Breast epithelium (tissue), 4 donors: ENCODE data around the gene AZGP1. TPM values are rescaled to one million over a fixed set of nuclear protein-coding genes. Genes with fewer than 3 reads are reported as not detected.

Experiments
- DNase-seq, 2 donors: peaks; one replicate each; pipeline ENCODE4 v3.0.0-alpha.2; 2019; ENCODE audit warnings: low spot score in 2 of 2
- H3K27ac ChIP-seq, 2 donors: fragments of 200-600 bp; sonication (generic) in 1 of 2; one replicate each; pipeline ENCODE4 v1.5.1; 2016 to 2019; ENCODE audit warnings: mild to moderate bottlenecking in 1 of 2
- H3K27me3 ChIP-seq, 2 donors: fragments of 200-600 bp; sonication (generic) in 1 of 2; one replicate each; pipeline versions ENCODE4 v1.5.1 to v1.6.0; 2017 to 2019; ENCODE audit warnings: control low read depth in 1 of 2, mild to moderate bottlenecking in 1 of 2
- H3K36me3 ChIP-seq: fragments of 200-600 bp; one replicate; pipeline ENCODE4 v1.5.1; 2019
- H3K4me1 ChIP-seq, 2 donors: fragments of 200-600 bp; sonication (generic); one replicate each; pipeline ENCODE4 v1.5.1; 2016 to 2019; ENCODE audit warnings: control low read depth in 1 of 2
- H3K4me3 ChIP-seq, 3 donors: fragments of 200-600 bp; sonication (generic); 1 replicate in 2 of 3; 2 replicates in 1 of 3; pipeline ENCODE4 v1.5.1; 2016 to 2019; ENCODE audit warnings: mild to moderate bottlenecking in 3 of 3, moderate library complexity in 2 of 3
- H3K9me3 ChIP-seq, 2 donors: fragments of 200-600 bp; sonication (generic) in 1 of 2; one replicate each; pipeline ENCODE4 v1.5.1; 2016 to 2019; ENCODE audit warnings: control low read depth in 1 of 2
- POLR2A ChIP-seq: fragments of 450-650 bp; IDR thresholded peaks from one replicate; pipeline ENCODE4 v1.6.1; 2016; ENCODE audit warnings: antibody characterized with exemption, mild to moderate bottlenecking, moderate library complexity
- POLR2AphosphoS5 ChIP-seq, 3 donors: sonication (generic); formaldehyde crosslinking; IDR thresholded peaks; one replicate each; pipeline ENCODE4 v1.6.1; 2017; ENCODE audit warnings: antibody characterized with exemption in 3 of 3
- intact Hi-C: fragments of 100-400 bp; cut with DNase I; formaldehyde crosslinking; loops from one replicate; pipeline ENCODE4 v1.15.1; 2023; ENCODE audit warnings: low total_unique reads
- total RNA-seq, 3 donors: library from RNA; depleted of rRNA; stranded (reverse); fragments of >200 nt; gene quantifications; one replicate each; pipeline ENCODE4 v1.1.0, GENCODE V29; 2016
- TF ChIP-seq, protein P1 (sequence below), 3 donors: fragments of 450-650 bp; IDR thresholded peaks; one replicate each; pipeline ENCODE4 v1.5.1; 2016 to 2017; ENCODE audit warnings: antibody characterized with exemption in 3 of 3, mild to moderate bottlenecking in 3 of 3, moderate library complexity in 3 of 3

Gene AZGP1
- total RNA-seq, 3 donors from 2014 or later, result 40.0 to 4,981 (median 3,161) TPM

DNA sequence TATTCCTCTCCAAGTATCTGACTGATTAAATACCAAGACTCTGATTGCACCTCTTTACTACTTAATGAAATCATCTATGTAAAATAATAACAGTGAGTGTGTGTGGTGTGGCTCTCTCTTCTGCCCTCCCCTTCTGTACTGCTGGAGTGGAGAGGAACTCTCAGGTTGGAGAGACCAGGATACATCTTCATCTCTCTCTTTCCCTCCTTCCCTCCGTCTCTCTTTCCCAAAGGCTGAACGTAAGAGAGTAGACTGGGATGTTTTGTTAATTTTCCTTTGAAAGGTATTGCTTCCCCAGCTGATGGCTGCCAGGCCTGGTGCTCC, 46.1 kb downstream of the AZGP1 start:
- intact Hi-C loops, result no loop called here

GRCh38 chr7:99928994-99929729, 46.7 kb downstream of the AZGP1 start, which contains the start of gene GJC3:
Gene GJC3, minus strand, starts transcription at chr7:99929620. Its CDS starts 0 bp downstream, at chr7:99929620.
- Histone ChIP-seq H3K4me1 (peaks cover 0 to 7% of the 10 kb centered on the region in 2 donors), H3K9me3 (no peaks in the 10 kb centered on the region), H3K27me3 (no peaks in the 10 kb centered on the region), H3K27ac (peak within 1 kb of the TSS; percentile 50 to 59), H3K4me3 (peak within 1 kb of the TSS in 2 of 3 donors; percentile 39 to 61), H3K36me3 (no peaks in the 10 kb centered on the region)
- intact Hi-C loops, result no loop called here
- TF ChIP-seq POLR2A (no peak), POLR2AphosphoS5 (IDR thresholded peaks at IDR 0.05) (peak in 1 of 3 donors; percentile 23)
- TF ChIP-seq, protein P1, sequence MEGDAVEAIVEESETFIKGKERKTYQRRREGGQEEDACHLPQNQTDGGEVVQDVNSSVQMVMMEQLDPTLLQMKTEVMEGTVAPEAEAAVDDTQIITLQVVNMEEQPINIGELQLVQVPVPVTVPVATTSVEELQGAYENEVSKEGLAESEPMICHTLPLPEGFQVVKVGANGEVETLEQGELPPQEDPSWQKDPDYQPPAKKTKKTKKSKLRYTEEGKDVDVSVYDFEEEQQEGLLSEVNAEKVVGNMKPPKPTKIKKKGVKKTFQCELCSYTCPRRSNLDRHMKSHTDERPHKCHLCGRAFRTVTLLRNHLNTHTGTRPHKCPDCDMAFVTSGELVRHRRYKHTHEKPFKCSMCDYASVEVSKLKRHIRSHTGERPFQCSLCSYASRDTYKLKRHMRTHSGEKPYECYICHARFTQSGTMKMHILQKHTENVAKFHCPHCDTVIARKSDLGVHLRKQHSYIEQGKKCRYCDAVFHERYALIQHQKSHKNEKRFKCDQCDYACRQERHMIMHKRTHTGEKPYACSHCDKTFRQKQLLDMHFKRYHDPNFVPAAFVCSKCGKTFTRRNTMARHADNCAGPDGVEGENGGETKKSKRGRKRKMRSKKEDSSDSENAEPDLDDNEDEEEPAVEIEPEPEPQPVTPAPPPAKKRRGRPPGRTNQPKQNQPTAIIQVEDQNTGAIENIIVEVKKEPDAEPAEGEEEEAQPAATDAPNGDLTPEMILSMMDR (IDR thresholded peaks at IDR 0.05), result peak; percentile 32 to 67 (median 36)
- peak; percentile 62 to 66 for DNase-seq

More for the DNA sequence above, 46.1 kb downstream of the AZGP1 start:
- Histone ChIP-seq H3K36me3 (no peaks in the 10 kb centered on the region), H3K9me3 (no peaks in the 10 kb centered on the region), H3K27ac (peak overlapping the region; percentile 50 to 59), H3K4me1 (peaks cover 0 to 7% of the 10 kb centered on the region in 2 donors), H3K27me3 (no peaks in the 10 kb centered on the region), H3K4me3 (peak overlapping the region in 2 of 3 donors; percentile 39 to 61)
- no peak for TF ChIP-seq POLR2AphosphoS5 (IDR thresholded peaks at IDR 0.05)
- TF ChIP-seq, protein P1 (IDR thresholded peaks at IDR 0.05), result peak in 1 of 3 donors; percentile 2
- DNase-seq, result no peak

DNA sequence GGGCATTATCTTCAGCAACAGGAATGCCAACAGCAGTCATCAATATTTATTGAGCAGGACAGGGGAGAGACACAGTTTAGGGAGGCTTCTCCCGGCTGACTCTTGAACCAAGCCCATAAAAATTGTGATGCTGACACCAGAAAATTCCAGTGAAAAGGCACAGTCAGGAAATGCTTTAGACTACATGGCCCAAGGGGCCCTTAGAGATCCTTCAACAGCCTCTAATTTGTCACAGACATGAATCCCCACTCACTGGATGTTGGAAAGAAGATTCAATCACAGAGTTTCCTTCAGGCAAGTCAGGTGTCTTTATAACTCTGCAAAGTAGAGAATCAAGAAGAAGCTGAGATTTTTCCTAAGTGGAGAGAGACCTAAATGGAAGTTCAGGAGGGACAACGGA, 47.6 kb downstream of the AZGP1 start:
- Histone ChIP-seq H3K9me3 (no peaks in the 10 kb centered on the region), H3K27me3 (no peaks in the 10 kb centered on the region), H3K4me3 (no peak overlapping the region), H3K4me1 (peaks cover 0 to 7% of the 10 kb centered on the region in 2 donors), H3K36me3 (no peaks in the 10 kb centered on the region), H3K27ac (peak overlapping the region in 1 of 2 donors; percentile 50)
- DNase-seq, result no peak
- TF ChIP-seq, protein P1 (IDR thresholded peaks at IDR 0.05), result no peak
- TF ChIP-seq POLR2AphosphoS5 (IDR thresholded peaks at IDR 0.05) (no peak), POLR2A (no peak)
- intact Hi-C loops, result no loop called here

GRCh38 chr7:99927536-99927935, 48.3 kb downstream of the AZGP1 start:
- intact Hi-C loops, result no loop called here
- Histone ChIP-seq H3K36me3 (no peaks in the 10 kb centered on the region), H3K27ac (no peak overlapping the region), H3K9me3 (no peaks in the 10 kb centered on the region), H3K27me3 (no peaks in the 10 kb centered on the region), H3K4me1 (peaks cover 0 to 7% of the 10 kb centered on the region in 2 donors), H3K4me3 (no peak overlapping the region)
- DNase-seq, result no peak
- TF ChIP-seq POLR2A, result no peak
- TF ChIP-seq POLR2AphosphoS5 (IDR thresholded peaks at IDR 0.05), result no peak
- TF ChIP-seq, protein P1 (IDR thresholded peaks at IDR 0.05), result no peak

GRCh38 chr7:99926321-99926720, 49.5 kb downstream of the AZGP1 start:
- peaks cover 0 to 7% of the 10 kb centered on the region in 2 donors for H3K4me1 ChIP-seq
- no peaks in the 10 kb centered on the region for H3K27me3 ChIP-seq
- intact Hi-C loops, result no loop called here
- TF ChIP-seq POLR2A (no peak), POLR2AphosphoS5 (IDR thresholded peaks at IDR 0.05) (no peak)
- TF ChIP-seq, protein P1 (IDR thresholded peaks at IDR 0.05), result no peak
- no peak for DNase-seq
- H3K9me3 ChIP-seq, result no peaks in the 10 kb centered on the region
- no peak overlapping the region for H3K4me3 ChIP-seq
- no peaks in the 10 kb centered on the region for H3K36me3 ChIP-seq
- H3K27ac ChIP-seq, result no peak overlapping the region
